Measurements from ENCODE around the gene GPSM1. TPM values are rescaled to one million over a fixed set of nuclear protein-coding genes. Genes with fewer than 3 reads are reported as not detected.
A peak's percentile ranks its signal among the peaks of the same experiment; 100 is the strongest.

GPSM1 gene
- total RNA-seq, 1 donor from 2014 or later, result 82.2 TPM

DNA sequence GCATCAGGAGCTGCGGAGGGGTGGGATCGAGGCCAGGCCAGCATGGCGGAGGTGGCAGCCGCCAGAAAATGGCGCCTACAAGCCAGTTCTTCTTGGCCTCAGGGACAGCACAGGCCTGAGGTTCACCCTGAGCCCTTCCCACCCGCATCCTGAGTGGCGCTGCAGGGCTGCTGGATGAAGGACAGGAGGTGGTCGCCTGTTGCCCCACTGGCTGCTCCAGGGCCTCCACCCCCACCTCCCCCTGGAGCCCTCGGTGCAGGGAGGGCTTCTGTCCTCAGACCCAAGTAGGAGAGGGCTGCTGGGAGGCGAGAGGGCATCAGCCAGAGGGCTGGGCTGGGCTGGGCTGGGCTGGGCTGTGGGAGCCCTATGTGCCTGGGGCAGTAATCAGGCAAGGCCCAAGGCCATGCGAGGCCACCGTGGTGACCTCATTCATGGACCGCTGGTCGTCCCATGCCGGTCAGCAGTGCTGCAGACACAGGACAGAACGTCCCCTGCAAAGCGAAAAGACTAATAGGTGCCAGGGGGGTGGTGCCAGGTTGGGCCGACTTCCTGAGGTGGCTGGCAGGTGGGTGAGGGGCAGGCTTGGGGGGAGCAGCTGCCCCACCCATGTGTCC is 13.8 kb downstream of the GPSM1 start:
- peaks cover 3% of the 10 kb centered on the region for H3K4me1 Mint-ChIP-seq (ENCODE audit: low read depth)
- H3K27ac Mint-ChIP-seq, result no peak overlapping the region
- H3K36me3 Mint-ChIP-seq (ENCODE audit: insufficient read depth), result peaks cover 4% of the 10 kb centered on the region
- TF ChIP-seq, protein P1, sequence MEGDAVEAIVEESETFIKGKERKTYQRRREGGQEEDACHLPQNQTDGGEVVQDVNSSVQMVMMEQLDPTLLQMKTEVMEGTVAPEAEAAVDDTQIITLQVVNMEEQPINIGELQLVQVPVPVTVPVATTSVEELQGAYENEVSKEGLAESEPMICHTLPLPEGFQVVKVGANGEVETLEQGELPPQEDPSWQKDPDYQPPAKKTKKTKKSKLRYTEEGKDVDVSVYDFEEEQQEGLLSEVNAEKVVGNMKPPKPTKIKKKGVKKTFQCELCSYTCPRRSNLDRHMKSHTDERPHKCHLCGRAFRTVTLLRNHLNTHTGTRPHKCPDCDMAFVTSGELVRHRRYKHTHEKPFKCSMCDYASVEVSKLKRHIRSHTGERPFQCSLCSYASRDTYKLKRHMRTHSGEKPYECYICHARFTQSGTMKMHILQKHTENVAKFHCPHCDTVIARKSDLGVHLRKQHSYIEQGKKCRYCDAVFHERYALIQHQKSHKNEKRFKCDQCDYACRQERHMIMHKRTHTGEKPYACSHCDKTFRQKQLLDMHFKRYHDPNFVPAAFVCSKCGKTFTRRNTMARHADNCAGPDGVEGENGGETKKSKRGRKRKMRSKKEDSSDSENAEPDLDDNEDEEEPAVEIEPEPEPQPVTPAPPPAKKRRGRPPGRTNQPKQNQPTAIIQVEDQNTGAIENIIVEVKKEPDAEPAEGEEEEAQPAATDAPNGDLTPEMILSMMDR (IDR thresholded peaks at IDR 0.05; ENCODE audit: unreplicated experiment), result no peak
- H3K27me3 Mint-ChIP-seq, result no peaks in the 10 kb centered on the region
- no peak for DNase-seq (ENCODE audit: low spot score, unreplicated experiment)
- H3K9me3 Mint-ChIP-seq (ENCODE audit: low read depth), result no peaks in the 10 kb centered on the region
- H3K4me3 Mint-ChIP-seq (ENCODE audit: low read depth), result no peak overlapping the region

DNA sequence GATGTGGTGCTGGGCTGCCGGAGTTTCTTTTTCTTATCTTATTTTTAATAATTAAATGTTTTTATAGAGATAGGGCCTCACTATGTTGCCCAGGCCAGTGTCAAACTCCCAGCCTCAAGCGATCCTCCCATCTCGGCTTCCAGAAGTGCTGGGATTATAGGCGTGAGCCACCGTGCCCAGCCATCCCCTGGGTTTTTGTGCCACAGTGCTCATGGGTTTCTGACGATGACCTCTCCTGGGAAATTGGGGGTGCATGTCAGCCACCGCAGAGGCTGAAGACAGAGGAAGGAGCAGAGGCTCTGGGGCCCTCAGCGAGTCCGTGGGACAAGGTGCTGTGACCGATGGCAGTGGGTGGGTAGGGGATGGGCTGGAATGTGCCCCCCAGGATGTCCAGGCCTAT is 14.4 kb downstream of the GPSM1 start:
- Mint-ChIP-seq H3K9me3 (ENCODE audit: low read depth) (no peaks in the 10 kb centered on the region), H3K4me3 (ENCODE audit: low read depth) (no peak overlapping the region)
- no peak for DNase-seq (ENCODE audit: low spot score, unreplicated experiment)

DNA sequence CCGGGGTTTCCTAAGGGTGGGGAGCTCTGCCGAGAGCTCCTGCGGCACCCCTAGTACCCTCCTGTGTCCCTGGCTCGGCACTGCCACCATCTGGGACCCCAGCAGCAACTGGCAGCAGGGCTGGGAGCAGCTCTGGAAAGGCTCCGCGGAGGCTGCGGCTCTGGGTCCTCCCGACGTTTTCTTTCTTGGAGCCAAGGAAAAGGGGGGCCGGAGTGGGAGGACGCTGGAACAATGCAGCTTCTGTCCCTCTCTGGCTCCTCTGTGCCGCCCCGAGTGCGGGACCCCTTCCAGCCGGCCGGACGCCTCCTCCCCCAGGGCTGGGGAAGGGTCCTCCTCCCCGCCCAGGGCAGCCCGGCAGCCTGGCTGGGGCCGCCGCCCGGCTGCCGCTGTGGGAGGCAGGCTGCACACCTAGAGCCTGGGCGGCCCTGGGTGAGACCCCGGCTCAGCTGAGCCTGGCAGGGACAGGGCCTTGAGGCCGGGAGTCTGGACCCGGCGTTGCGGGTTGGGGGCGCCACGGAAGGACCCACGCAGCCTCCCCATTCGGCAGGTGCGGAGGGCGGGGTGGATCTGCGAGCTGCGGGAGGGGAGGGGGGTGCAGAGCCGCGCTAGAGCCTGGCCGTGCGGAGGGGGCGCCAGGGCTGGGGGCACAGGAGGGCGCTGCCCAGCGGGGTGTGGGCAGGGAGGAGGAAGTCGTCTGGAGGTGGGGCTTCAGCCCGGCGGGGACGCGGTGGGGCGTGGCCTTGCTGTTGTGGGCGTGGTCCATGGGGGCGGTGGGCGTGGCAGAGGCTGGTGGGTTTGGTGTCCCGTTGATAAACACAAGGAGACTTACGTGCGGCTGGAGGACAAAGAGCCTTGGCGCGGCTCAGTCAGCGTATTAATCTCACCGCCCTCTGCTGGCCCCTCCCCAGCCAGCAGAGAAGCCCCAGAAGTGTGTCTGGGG is 15.1 kb downstream of the GPSM1 start:
- Mint-ChIP-seq H3K9me3 (ENCODE audit: low read depth) (no peaks in the 10 kb centered on the region), H3K27me3 (no peaks in the 10 kb centered on the region), H3K27ac (peak overlapping the region; percentile 87), H3K4me3 (ENCODE audit: low read depth) (peak overlapping the region; percentile 59), H3K4me1 (ENCODE audit: low read depth) (peaks cover 3% of the 10 kb centered on the region), H3K36me3 (ENCODE audit: insufficient read depth) (peaks cover 4% of the 10 kb centered on the region)
- TF ChIP-seq, protein P1 (IDR thresholded peaks at IDR 0.05; ENCODE audit: unreplicated experiment), result no peak
- peak; percentile 87 for DNase-seq (ENCODE audit: low spot score, unreplicated experiment)

More for the DNA sequence above, 14.4 kb downstream of the GPSM1 start:
- H3K27me3 Mint-ChIP-seq, result no peaks in the 10 kb centered on the region
- H3K27ac Mint-ChIP-seq, result peak overlapping the region; percentile 52
- TF ChIP-seq, protein P1 (IDR thresholded peaks at IDR 0.05; ENCODE audit: unreplicated experiment), result no peak
- H3K4me1 Mint-ChIP-seq (ENCODE audit: low read depth), result peaks cover 3% of the 10 kb centered on the region
- peaks cover 4% of the 10 kb centered on the region for H3K36me3 Mint-ChIP-seq (ENCODE audit: insufficient read depth)

DNA sequence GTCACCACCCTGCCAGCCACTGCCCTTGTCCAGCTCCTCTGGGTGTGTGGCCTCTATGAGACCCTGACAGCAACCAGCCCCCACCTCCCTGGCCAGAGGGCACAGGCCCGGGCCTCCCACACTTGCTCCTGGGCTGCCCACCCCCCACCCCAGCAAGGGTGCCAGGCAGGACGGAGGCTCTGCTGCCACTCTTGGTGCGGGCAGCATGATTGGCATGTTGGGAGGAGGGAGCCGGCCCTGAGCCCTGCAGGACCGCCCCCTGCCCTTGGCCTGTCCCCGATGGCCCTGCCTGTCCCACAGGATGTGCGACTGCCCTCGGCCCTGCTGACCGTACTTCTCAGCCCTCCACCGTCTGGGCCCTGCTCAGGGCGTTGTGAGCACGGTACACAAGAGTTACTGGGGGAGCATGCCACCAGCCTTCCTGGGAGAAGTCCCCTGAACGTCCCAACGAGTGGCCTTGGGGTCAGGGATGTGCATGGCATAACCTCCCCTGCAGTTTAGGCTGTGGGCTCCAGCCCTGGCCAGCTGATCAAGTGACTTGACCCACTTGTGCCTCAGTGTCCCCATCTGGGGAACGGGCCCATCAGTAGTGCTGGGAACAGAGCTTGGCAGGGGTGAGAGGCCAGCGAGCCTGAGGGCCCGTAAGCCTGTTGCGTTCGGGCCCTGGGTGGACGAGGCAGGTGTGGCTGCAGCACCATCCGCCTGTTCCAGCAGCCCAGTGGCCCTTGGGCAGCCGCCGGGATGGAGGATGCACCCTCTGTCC is 16.0 kb downstream of the GPSM1 start:
- no peaks in the 10 kb centered on the region for H3K9me3 Mint-ChIP-seq (ENCODE audit: low read depth)
- H3K4me3 Mint-ChIP-seq (ENCODE audit: low read depth), result no peak overlapping the region
- no peak for DNase-seq (ENCODE audit: low spot score, unreplicated experiment)
- H3K36me3 Mint-ChIP-seq (ENCODE audit: insufficient read depth), result peaks cover 4% of the 10 kb centered on the region
- no peaks in the 10 kb centered on the region for H3K27me3 Mint-ChIP-seq
- peak overlapping the region; percentile 87 for H3K27ac Mint-ChIP-seq
- TF ChIP-seq, protein P1 (IDR thresholded peaks at IDR 0.05; ENCODE audit: unreplicated experiment), result no peak
- H3K4me1 Mint-ChIP-seq (ENCODE audit: low read depth), result peaks cover 3% of the 10 kb centered on the region

DNA sequence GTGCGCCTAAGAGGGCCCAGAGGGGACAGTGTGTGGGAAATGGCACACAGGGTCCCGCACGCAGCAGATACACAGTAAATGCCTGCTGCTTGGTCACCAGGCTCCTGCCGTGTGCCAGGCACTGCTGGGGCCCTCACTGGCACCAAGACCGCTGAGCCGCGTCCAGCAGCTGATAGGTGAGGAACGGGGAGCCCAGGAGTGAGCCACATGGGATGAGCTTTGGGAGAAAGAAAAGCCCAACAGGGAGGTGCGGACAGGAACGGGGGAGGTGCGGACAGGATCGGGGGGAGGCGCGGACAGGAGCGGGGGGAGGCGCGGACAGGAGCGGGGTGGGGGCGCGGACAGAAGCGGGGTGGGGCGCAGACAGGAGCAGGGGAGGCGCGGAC is 16.5 kb downstream of the GPSM1 start:
- peaks cover 3% of the 10 kb centered on the region for H3K4me1 Mint-ChIP-seq (ENCODE audit: low read depth)
- no peak overlapping the region for H3K4me3 Mint-ChIP-seq (ENCODE audit: low read depth)
- peaks cover 3% of the 10 kb centered on the region for H3K36me3 Mint-ChIP-seq (ENCODE audit: insufficient read depth)
- H3K9me3 Mint-ChIP-seq (ENCODE audit: low read depth), result no peaks in the 10 kb centered on the region
- no peaks in the 10 kb centered on the region for H3K27me3 Mint-ChIP-seq
- TF ChIP-seq, protein P1 (IDR thresholded peaks at IDR 0.05; ENCODE audit: unreplicated experiment), result no peak
- peak overlapping the region; percentile 20 for H3K27ac Mint-ChIP-seq
- no peak for DNase-seq (ENCODE audit: low spot score, unreplicated experiment)

Data from progenitor cell of endocrine pancreas (in vitro differentiated cells).